NB4 (cell line): Measurements from ENCODE around the gene ASPDH.

Source experiments
- POLR2A ChIP-seq: IDR thresholded peaks from 2 replicates; pipeline ENCODE4 v1.6.1; 2011; ENCODE audit warnings: mild to moderate bottlenecking; ENCODE audit not compliant: insufficient read length; ENCODE audit errors: extremely low read depth
- TF ChIP-seq, protein P1 (sequence below): IDR thresholded peaks from one replicate; pipeline ENCODE4 v1.5.1; 2012; ENCODE audit warnings: low read depth, low read length

GRCh38 chr19:50513746-50514345 is at the start of gene ASPDH:
- TF ChIP-seq, protein P1, sequence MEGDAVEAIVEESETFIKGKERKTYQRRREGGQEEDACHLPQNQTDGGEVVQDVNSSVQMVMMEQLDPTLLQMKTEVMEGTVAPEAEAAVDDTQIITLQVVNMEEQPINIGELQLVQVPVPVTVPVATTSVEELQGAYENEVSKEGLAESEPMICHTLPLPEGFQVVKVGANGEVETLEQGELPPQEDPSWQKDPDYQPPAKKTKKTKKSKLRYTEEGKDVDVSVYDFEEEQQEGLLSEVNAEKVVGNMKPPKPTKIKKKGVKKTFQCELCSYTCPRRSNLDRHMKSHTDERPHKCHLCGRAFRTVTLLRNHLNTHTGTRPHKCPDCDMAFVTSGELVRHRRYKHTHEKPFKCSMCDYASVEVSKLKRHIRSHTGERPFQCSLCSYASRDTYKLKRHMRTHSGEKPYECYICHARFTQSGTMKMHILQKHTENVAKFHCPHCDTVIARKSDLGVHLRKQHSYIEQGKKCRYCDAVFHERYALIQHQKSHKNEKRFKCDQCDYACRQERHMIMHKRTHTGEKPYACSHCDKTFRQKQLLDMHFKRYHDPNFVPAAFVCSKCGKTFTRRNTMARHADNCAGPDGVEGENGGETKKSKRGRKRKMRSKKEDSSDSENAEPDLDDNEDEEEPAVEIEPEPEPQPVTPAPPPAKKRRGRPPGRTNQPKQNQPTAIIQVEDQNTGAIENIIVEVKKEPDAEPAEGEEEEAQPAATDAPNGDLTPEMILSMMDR, result no peak
- TF ChIP-seq POLR2A, result no peak
